Measurements from ENCODE around the gene STYXL1.
"Not testable (repeated sequence)": the region's sequence is repeated elsewhere in the genome, so short reads cannot be mapped to it uniquely, and the experiment has no call there.

Gene STYXL1

GRCh38 chr7:76047305-76047810 is 442 bp downstream of the STYXL1 start:
- peak overlapping the region; percentile 100 for H3K4me3 ChIP-seq (ENCODE audit: low read depth, low read length)
- TF ChIP-seq, protein P1, sequence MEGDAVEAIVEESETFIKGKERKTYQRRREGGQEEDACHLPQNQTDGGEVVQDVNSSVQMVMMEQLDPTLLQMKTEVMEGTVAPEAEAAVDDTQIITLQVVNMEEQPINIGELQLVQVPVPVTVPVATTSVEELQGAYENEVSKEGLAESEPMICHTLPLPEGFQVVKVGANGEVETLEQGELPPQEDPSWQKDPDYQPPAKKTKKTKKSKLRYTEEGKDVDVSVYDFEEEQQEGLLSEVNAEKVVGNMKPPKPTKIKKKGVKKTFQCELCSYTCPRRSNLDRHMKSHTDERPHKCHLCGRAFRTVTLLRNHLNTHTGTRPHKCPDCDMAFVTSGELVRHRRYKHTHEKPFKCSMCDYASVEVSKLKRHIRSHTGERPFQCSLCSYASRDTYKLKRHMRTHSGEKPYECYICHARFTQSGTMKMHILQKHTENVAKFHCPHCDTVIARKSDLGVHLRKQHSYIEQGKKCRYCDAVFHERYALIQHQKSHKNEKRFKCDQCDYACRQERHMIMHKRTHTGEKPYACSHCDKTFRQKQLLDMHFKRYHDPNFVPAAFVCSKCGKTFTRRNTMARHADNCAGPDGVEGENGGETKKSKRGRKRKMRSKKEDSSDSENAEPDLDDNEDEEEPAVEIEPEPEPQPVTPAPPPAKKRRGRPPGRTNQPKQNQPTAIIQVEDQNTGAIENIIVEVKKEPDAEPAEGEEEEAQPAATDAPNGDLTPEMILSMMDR (IDR thresholded peaks at IDR 0.05; ENCODE audit: borderline replicate concordance, insufficient read depth, low read depth, low read length) = no peak

DNA sequence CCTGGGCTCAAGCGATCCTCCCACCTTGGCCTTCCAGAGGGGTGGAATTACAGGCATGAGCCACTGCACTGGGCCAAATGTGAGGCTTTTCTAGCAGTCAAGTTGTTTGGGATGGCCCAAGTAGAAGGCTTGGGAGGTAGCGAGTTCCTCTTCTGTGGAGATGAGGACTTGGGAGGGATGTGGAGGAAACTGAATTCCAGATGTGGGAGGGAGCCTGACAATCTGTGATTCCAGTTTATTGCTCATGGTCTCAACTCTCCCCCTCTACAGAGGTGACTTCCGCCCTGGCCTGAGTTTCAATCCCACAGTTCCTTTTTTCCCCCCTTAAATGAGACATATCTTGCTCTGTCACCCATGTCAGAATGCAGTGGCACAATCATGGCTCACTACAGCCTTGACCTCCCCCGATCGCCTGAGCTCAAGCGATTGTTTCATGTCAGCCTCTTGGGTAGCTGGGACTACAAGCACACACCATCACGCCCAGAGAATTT is 3.4 kb downstream of the STYXL1 start:
- TF ChIP-seq, protein P1 (IDR thresholded peaks at IDR 0.05; ENCODE audit: borderline replicate concordance, insufficient read depth, low read depth, low read length) = no peak
- no peak overlapping the region for H3K4me3 ChIP-seq (ENCODE audit: low read depth, low read length)

DNA sequence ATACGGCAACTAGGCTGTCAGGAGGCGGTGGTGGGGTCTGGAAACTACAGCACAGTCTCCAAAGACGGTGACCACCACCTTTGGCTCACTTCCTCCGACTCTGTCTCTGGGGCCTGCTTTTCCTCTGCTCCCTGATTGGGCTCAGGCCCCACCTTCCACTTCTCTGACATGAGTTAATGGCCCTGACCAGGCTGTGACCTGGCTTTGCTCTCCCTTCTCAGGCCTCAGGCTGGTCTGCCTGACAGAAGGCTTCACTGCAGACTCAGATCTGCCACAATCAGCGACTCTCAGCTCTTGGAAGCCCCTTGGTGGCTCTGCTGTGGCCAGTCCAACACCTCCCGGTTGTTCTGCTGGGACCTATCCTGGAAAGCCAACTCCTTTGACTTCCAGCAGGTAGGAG is 7.7 kb downstream of the STYXL1 start:
- TF ChIP-seq, protein P1 (IDR thresholded peaks at IDR 0.05; ENCODE audit: borderline replicate concordance, insufficient read depth, low read depth, low read length) = no peak
- no peak overlapping the region for H3K4me3 ChIP-seq (ENCODE audit: low read depth, low read length)

GRCh38 chr7:76037310-76037709 is 10.5 kb downstream of the STYXL1 start:
- no peak overlapping the region for H3K4me3 ChIP-seq (ENCODE audit: low read depth, low read length)
- TF ChIP-seq, protein P1 (IDR thresholded peaks at IDR 0.05; ENCODE audit: borderline replicate concordance, insufficient read depth, low read depth, low read length) = no peak

DNA sequence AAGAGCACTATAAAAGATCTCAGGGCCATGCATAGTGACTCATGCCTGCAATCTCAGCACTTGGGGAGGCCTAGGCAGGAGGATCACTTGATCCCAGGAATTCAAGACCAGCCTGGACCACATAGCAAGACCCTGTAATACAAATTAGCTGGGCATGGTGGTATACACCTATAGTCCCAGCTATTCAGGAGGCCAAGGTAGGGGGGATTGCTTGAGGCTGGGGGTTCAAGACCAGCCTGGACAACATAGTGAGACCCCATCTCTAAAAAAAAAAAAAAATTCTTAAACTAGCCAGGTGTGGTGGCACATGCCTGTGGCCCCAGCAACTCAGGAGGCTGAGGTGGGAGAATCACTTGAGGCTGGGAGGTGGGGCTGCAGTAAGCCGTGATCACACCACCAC is 15.8 kb downstream of the STYXL1 start:
- TF ChIP-seq, protein P1 (IDR thresholded peaks at IDR 0.05; ENCODE audit: borderline replicate concordance, insufficient read depth, low read depth, low read length) = no peak
- no peak overlapping the region for H3K4me3 ChIP-seq (ENCODE audit: low read depth, low read length)

- not testable (repeated sequence) for H3K4me3 ChIP-seq (ENCODE audit: low read depth, low read length)
Observed at GRCh38 chr7:76029682-76030081, 18.1 kb downstream of the STYXL1 start.

- TF ChIP-seq, protein P1 (IDR thresholded peaks at IDR 0.05; ENCODE audit: borderline replicate concordance, insufficient read depth, low read depth, low read length) = no peak
- no peak overlapping the region for H3K4me3 ChIP-seq (ENCODE audit: low read depth, low read length)
Observed at GRCh38 chr7:76023002-76023401, 24.8 kb downstream of the STYXL1 start.

All from GM12875 (cell line).